ENCODE results near the gene PLEKHA5. TPM values are rescaled to one million over a fixed set of nuclear protein-coding genes. Genes with fewer than 3 reads are reported as not detected.

Gene PLEKHA5
- total and polyA plus RNA-seq, 2 donors from 2014 or later, result 26.6 to 52.9 TPM

GRCh38 chr12:19284658-19285057 is 155.1 kb downstream of the PLEKHA5 start:
- Histone ChIP-seq H3K27ac (ENCODE audit: low read depth in 2 of 2, low read length in 2 of 2) (no peak overlapping the region), H3K4me1 (ENCODE audit: control insufficient read depth in 2 of 3, insufficient read depth in 2 of 3, low read depth in 1 of 3, low read length in 3 of 3) (no peaks in the 10 kb centered on the region), H3K9me3 (ENCODE audit: control insufficient read depth in 2 of 3, insufficient read depth in 1 of 3, low read length in 3 of 3) (no peaks in the 10 kb centered on the region), H3K9ac (ENCODE audit: low read length in 3 of 3) (no peak overlapping the region), H3K36me3 (ENCODE audit: control insufficient read depth in 2 of 3, insufficient read depth in 3 of 3, low read length in 3 of 3) (peaks cover 2 to 23% (median 20%) of the 10 kb centered on the region in 3 donors), H3K27me3 (ENCODE audit: control insufficient read depth, insufficient read depth, low read length) (no peaks in the 10 kb centered on the region), H3K4me3 (ENCODE audit: low read length in 3 of 3) (no peak overlapping the region)
- FAIRE-seq (no peak), DNase-seq (no peak)
- intact Hi-C loops (cut with DNase I), result no loop called here
- no peak for TF ChIP-seq CTCF (IDR thresholded peaks at IDR 0.05; ENCODE audit: borderline replicate concordance, extremely low read depth, insufficient read depth)

GRCh38 chr12:19285793-19286448 is 156.4 kb downstream of the PLEKHA5 start:
- DNase-seq (no peak), FAIRE-seq (no peak)
- H3K27ac ChIP-seq (ENCODE audit: low read depth in 2 of 2, low read length in 2 of 2), result no peak overlapping the region
- peaks cover 2 to 29% (median 24%) of the 10 kb centered on the region in 3 donors for H3K36me3 ChIP-seq (ENCODE audit: control insufficient read depth in 2 of 3, insufficient read depth in 3 of 3, low read length in 3 of 3)
- no peaks in the 10 kb centered on the region for H3K27me3 ChIP-seq (ENCODE audit: control insufficient read depth, insufficient read depth, low read length)
- no peaks in the 10 kb centered on the region for H3K4me1 ChIP-seq (ENCODE audit: control insufficient read depth in 2 of 3, insufficient read depth in 2 of 3, low read depth in 1 of 3, low read length in 3 of 3)
- intact Hi-C loops (cut with DNase I), result no loop called here
- no peak overlapping the region for H3K4me3 ChIP-seq (ENCODE audit: low read length in 3 of 3)
- no peak for TF ChIP-seq CTCF (IDR thresholded peaks at IDR 0.05; ENCODE audit: borderline replicate concordance, extremely low read depth, insufficient read depth)
- H3K9me3 ChIP-seq (ENCODE audit: control insufficient read depth in 2 of 3, insufficient read depth in 1 of 3, low read length in 3 of 3), result no peaks in the 10 kb centered on the region
- H3K9ac ChIP-seq (ENCODE audit: low read length in 3 of 3), result no peak overlapping the region

- H3K36me3 ChIP-seq (ENCODE audit: control insufficient read depth in 2 of 3, insufficient read depth in 3 of 3, low read length in 3 of 3), result peaks cover 2 to 29% (median 25%) of the 10 kb centered on the region in 3 donors
- H3K4me1 ChIP-seq (ENCODE audit: control insufficient read depth in 2 of 3, insufficient read depth in 2 of 3, low read depth in 1 of 3, low read length in 3 of 3), result no peaks in the 10 kb centered on the region
- no peaks in the 10 kb centered on the region for H3K27me3 ChIP-seq (ENCODE audit: control insufficient read depth, insufficient read depth, low read length)
- no peak for FAIRE-seq
- no peak overlapping the region for H3K9ac ChIP-seq (ENCODE audit: low read length in 3 of 3)
- no peaks in the 10 kb centered on the region for H3K9me3 ChIP-seq (ENCODE audit: control insufficient read depth in 2 of 3, insufficient read depth in 1 of 3, low read length in 3 of 3)
- no peak for TF ChIP-seq CTCF (IDR thresholded peaks at IDR 0.05; ENCODE audit: borderline replicate concordance, extremely low read depth, insufficient read depth)
- intact Hi-C loops (cut with DNase I), result no loop called here
- no peak for DNase-seq
- no peak overlapping the region for H3K4me3 ChIP-seq (ENCODE audit: low read length in 3 of 3)
- no peak overlapping the region for H3K27ac ChIP-seq (ENCODE audit: low read depth in 2 of 2, low read length in 2 of 2)
Observed at GRCh38 chr12:19287302-19287701, 157.8 kb downstream of the PLEKHA5 start.

- H3K4me3 ChIP-seq (ENCODE audit: low read length in 3 of 3), result no peak overlapping the region
- no peak overlapping the region for H3K27ac ChIP-seq (ENCODE audit: low read depth in 2 of 2, low read length in 2 of 2)
- H3K9me3 ChIP-seq (ENCODE audit: control insufficient read depth in 2 of 3, insufficient read depth in 1 of 3, low read length in 3 of 3), result no peaks in the 10 kb centered on the region
- H3K9ac ChIP-seq (ENCODE audit: low read length in 3 of 3), result no peak overlapping the region
- H3K36me3 ChIP-seq (ENCODE audit: control insufficient read depth in 2 of 3, insufficient read depth in 3 of 3, low read length in 3 of 3), result peaks cover 2 to 28% (median 26%) of the 10 kb centered on the region in 3 donors
- no peak for FAIRE-seq
- TF ChIP-seq CTCF (IDR thresholded peaks at IDR 0.05; ENCODE audit: borderline replicate concordance, extremely low read depth, insufficient read depth), result no peak
- intact Hi-C loops (cut with DNase I), result no loop called here
- no peak for DNase-seq
- no peaks in the 10 kb centered on the region for H3K4me1 ChIP-seq (ENCODE audit: control insufficient read depth in 2 of 3, insufficient read depth in 2 of 3, low read depth in 1 of 3, low read length in 3 of 3)
- no peaks in the 10 kb centered on the region for H3K27me3 ChIP-seq (ENCODE audit: control insufficient read depth, insufficient read depth, low read length)
Observed at GRCh38 chr12:19288161-19288560, 158.6 kb downstream of the PLEKHA5 start.

Measured in kidney (tissue), 14 donors.